K562 (cell line): ENCODE data around the gene CLSTN2. TPM values are rescaled to one million over a fixed set of nuclear protein-coding genes. Genes with fewer than 3 reads are reported as not detected.

ENCODE experiments used
- ASH1L ChIP-seq: fragments of 450-650 bp; IDR thresholded peaks from 2 replicates; pipeline ENCODE4 v1.6.1; 2018; ENCODE audit warnings: borderline replicate concordance, mild to moderate bottlenecking, low read depth; ENCODE audit not compliant: partially characterized antibody
- CTBP1 ChIP-seq: fragments of 450-650 bp; IDR thresholded peaks from 2 replicates; pipeline ENCODE4 v1.6.1; 2016; ENCODE audit warnings: borderline replicate concordance
- FOXA1 ChIP-seq: fragments of 450-650 bp; IDR thresholded peaks from 2 replicates; pipeline ENCODE4 v1.6.1; 2016; ENCODE audit warnings: mild to moderate bottlenecking, borderline replicate concordance
- ZBED1 ChIP-seq: IDR thresholded peaks from 2 replicates; pipeline ENCODE4 v1.6.1; 2014
- ZC3H8 ChIP-seq: fragments of 450-650 bp; IDR thresholded peaks from 2 replicates; pipeline ENCODE4 v1.6.1; 2017
- polyA plus RNA-seq, 8 experiments: library from polyadenylated mRNA; depleted of rRNA in 4 of 8; stranded (reverse) in 5 of 8; unstranded in 3 of 8; fragments of >200 nt; fragmentation: Nextera tagmentation in 2 of 8; fragmentation: Illumina TruSeq in 1 of 8; extraction: Ambion mirVana in 2 of 8; extraction: Trizol in 1 of 8; gene quantifications; 2 replicates each; pipeline versions ENCODE4 v1.2.1 to v1.2.3, GENCODE V29; 2011 to 2014; ENCODE audit warnings: inconsistent platforms in 1 of 8, missing spikeins in 1 of 8
- total RNA-seq, 7 experiments: library from RNA; depleted of rRNA in 6 of 7; stranded (reverse); fragments of >200 nt in 6 of 7; fragmentation: Illumina TruSeq in 2 of 7; extraction: Trizol in 2 of 7; gene quantifications; 2 replicates each; pipeline versions ENCODE4 v1.2.1 to v1.2.3, GENCODE V29; 2011 to 2021; ENCODE audit warnings: low replicate concordance in 1 of 7
- TF ChIP-seq, protein P1 (sequence below): fragments of 450-650 bp; IDR thresholded peaks from 2 replicates; pipeline ENCODE4 v1.6.1; 2014; ENCODE audit warnings: low read depth, mild to moderate bottlenecking, moderate library complexity, borderline replicate concordance
- TF ChIP-seq, protein P2 (sequence below): fragments of 250-450 bp; sonication (Bioruptor Pico); IDR thresholded peaks from 2 replicates; pipeline ENCODE4 v1.4.0; 2020

CLSTN2 gene
- total and polyA plus RNA-seq, 9 of the 15 experiments (the other 6 are each of a cell fraction or from before 2014, with no cell fraction given) = 0.02 to 0.04 (median 0.04) TPM; not detected in 6

DNA sequence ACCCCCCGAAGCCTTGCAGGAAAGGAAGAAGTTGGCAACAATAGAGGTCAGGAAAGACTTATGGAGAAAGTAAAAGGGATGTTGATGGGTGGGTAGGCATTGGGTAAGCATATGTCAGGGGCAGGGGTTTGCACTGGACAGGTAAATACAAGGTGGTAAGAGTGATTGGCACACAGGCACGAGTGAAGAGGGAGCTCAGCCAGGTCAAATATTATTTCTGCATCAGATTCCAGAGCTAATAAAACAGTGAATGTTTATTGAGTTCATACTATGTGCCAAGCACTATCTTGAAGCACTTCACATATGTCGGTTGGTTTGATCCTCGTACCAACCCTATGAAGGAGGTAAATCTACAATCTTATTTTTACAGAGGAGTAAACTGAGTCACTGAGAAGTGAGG, 6.6 kb downstream of the CLSTN2 start (continued):
- no peak for TF ChIP-seq ZC3H8
- no peak for TF ChIP-seq FOXA1
- no peak for TF ChIP-seq ASH1L
- TF ChIP-seq, protein P1, sequence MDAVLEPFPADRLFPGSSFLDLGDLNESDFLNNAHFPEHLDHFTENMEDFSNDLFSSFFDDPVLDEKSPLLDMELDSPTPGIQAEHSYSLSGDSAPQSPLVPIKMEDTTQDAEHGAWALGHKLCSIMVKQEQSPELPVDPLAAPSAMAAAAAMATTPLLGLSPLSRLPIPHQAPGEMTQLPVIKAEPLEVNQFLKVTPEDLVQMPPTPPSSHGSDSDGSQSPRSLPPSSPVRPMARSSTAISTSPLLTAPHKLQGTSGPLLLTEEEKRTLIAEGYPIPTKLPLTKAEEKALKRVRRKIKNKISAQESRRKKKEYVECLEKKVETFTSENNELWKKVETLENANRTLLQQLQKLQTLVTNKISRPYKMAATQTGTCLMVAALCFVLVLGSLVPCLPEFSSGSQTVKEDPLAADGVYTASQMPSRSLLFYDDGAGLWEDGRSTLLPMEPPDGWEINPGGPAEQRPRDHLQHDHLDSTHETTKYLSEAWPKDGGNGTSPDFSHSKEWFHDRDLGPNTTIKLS = no peak
- no peak for TF ChIP-seq ZBED1
- TF ChIP-seq, protein P2, sequence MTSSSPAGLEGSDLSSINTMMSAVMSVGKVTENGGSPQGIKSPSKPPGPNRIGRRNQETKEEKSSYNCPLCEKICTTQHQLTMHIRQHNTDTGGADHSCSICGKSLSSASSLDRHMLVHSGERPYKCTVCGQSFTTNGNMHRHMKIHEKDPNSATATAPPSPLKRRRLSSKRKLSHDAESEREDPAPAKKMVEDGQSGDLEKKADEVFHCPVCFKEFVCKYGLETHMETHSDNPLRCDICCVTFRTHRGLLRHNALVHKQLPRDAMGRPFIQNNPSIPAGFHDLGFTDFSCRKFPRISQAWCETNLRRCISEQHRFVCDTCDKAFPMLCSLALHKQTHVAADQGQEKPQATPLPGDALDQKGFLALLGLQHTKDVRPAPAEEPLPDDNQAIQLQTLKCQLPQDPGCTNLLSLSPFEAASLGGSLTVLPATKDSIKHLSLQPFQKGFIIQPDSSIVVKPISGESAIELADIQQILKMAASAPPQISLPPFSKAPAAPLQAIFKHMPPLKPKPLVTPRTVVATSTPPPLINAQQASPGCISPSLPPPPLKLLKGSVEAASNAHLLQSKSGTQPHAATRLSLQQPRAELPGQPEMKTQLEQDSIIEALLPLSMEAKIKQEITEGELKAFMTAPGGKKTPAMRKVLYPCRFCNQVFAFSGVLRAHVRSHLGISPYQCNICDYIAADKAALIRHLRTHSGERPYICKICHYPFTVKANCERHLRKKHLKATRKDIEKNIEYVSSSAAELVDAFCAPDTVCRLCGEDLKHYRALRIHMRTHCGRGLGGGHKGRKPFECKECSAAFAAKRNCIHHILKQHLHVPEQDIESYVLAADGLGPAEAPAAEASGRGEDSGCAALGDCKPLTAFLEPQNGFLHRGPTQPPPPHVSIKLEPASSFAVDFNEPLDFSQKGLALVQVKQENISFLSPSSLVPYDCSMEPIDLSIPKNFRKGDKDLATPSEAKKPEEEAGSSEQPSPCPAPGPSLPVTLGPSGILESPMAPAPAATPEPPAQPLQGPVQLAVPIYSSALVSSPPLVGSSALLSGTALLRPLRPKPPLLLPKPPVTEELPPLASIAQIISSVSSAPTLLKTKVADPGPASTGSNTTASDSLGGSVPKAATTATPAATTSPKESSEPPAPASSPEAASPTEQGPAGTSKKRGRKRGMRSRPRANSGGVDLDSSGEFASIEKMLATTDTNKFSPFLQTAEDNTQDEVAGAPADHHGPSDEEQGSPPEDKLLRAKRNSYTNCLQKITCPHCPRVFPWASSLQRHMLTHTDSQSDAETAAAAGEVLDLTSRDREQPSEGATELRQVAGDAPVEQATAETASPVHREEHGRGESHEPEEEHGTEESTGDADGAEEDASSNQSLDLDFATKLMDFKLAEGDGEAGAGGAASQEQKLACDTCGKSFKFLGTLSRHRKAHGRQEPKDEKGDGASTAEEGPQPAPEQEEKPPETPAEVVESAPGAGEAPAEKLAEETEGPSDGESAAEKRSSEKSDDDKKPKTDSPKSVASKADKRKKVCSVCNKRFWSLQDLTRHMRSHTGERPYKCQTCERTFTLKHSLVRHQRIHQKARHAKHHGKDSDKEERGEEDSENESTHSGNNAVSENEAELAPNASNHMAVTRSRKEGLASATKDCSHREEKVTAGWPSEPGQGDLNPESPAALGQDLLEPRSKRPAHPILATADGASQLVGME (CRISPR knock-in tag) = no peak
- TF ChIP-seq CTBP1 = no peak
